NCI-H2029 (cell line): ENCODE measurements around the gene NSUN6.

Experiments
- DNase-seq: peaks from one replicate; lab custom pipeline; 2025; lab: John Stamatoyannopoulos, UW

NSUN6 gene

GRCh38 chr10:18563003-18563726 is 88.2 kb downstream of the NSUN6 start:
- no peak for DNase-seq

GRCh38 chr10:18561861-18562551 is 89.4 kb downstream of the NSUN6 start:
- DNase-seq, result no peak

GRCh38 chr10:18557960-18558359 is 93.4 kb downstream of the NSUN6 start:
- DNase-seq, result no peak

GRCh38 chr10:18556522-18557147 is 94.8 kb downstream of the NSUN6 start:
- DNase-seq, result no peak

GRCh38 chr10:18554479-18554878 is 96.9 kb downstream of the NSUN6 start:
- no peak for DNase-seq

- DNase-seq, result no peak
Observed at GRCh38 chr10:18551473-18551872, 99.9 kb downstream of the NSUN6 start.

- no peak for DNase-seq
Observed at GRCh38 chr10:18549105-18549504, 102.3 kb downstream of the NSUN6 start.

- DNase-seq, result no peak
Observed at GRCh38 chr10:18545621-18546305, 105.6 kb downstream of the NSUN6 start.

- DNase-seq, result no peak
Observed at GRCh38 chr10:18542832-18543231, 108.6 kb downstream of the NSUN6 start.

GRCh38 chr10:18540195-18540594 is 111.2 kb downstream of the NSUN6 start:
- no peak for DNase-seq

- no peak for DNase-seq
Observed at GRCh38 chr10:18539335-18539734, 112.1 kb downstream of the NSUN6 start.

GRCh38 chr10:18533896-18534295 is 117.5 kb downstream of the NSUN6 start:
- DNase-seq, result no peak

- no peak for DNase-seq
Observed at GRCh38 chr10:18532881-18533535, 118.4 kb downstream of the NSUN6 start.

- DNase-seq, result no peak
Observed at GRCh38 chr10:18528292-18528691, 123.1 kb downstream of the NSUN6 start.

- DNase-seq, result no peak
Observed at GRCh38 chr10:18527687-18528086, 123.7 kb downstream of the NSUN6 start.

- DNase-seq, result no peak
Observed at GRCh38 chr10:18523858-18524257, 127.5 kb downstream of the NSUN6 start.

GRCh38 chr10:18523025-18523424 is 128.4 kb downstream of the NSUN6 start:
- no peak for DNase-seq

- no peak for DNase-seq
Observed at GRCh38 chr10:18516851-18517250, 134.5 kb downstream of the NSUN6 start.

GRCh38 chr10:18514537-18514936 is 136.8 kb downstream of the NSUN6 start:
- no peak for DNase-seq

- DNase-seq, result no peak
Observed at GRCh38 chr10:18508587-18508986, 142.8 kb downstream of the NSUN6 start.

GRCh38 chr10:18505456-18506118 is 145.8 kb downstream of the NSUN6 start:
- no peak for DNase-seq

GRCh38 chr10:18504161-18504560 is 147.2 kb downstream of the NSUN6 start:
- no peak for DNase-seq
